Measurements from ENCODE around the gene RALGAPA2. TPM values are rescaled to one million over a fixed set of nuclear protein-coding genes. Genes with fewer than 3 reads are reported as not detected.

Gene RALGAPA2
- total and polyA plus RNA-seq, 2 of the 13 experiments (the other 11 are each of a cell fraction or from before 2014, with no cell fraction given), result 13.8 to 17.7 TPM

- TF ChIP-seq ZNF484 (CRISPR knock-in tag; IDR thresholded peaks at IDR 0.05; ENCODE audit: borderline replicate concordance, low read depth), result no peak
- no peak for TF ChIP-seq NR2F2 (IDR thresholded peaks at IDR 0.05; ENCODE audit: borderline replicate concordance, low read depth)
- no peak for TF ChIP-seq IKZF1 (IDR thresholded peaks at IDR 0.05)
These were observed 84.1 kb downstream of the RALGAPA2 start (continued) for GRCh38 chr20:20628314-20628713.

DNA sequence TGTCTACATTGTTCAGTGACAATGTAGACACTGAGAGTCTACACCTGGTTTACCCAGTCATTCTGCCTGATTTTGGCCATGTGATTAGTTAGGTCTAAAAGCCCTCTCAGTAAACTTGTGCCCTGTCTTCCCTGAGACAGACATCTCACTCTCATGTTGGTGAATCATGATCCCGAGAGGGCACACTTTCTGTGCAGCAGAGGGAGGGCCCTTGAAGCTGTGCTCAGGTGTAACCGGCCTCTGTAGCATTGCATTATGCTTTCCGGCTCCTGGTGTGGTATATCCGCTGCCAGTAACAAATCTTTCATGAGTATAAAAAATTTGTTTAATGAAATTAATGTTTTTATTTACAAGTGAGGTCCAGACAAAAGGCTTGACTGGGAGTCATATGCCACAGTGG is 85.0 kb downstream of the RALGAPA2 start:
- ATAC-seq (no peak), DNase-seq (ENCODE audit: low spot score) (no peak), FAIRE-seq (no peak)
- Histone ChIP-seq H3K4me3 (replicated peaks in 1 of 3; ENCODE audit: insufficient read depth in 1 of 3, low read depth in 2 of 3, low read length in 3 of 3) (no peak overlapping the region), H3K79me2 (ENCODE audit: insufficient read depth, low read length) (no peaks in the 10 kb centered on the region), H4K20me1 (ENCODE audit: insufficient read depth, low read length) (no peaks in the 10 kb centered on the region), H3K9me3 (ENCODE audit: low read length) (no peaks in the 10 kb centered on the region), H3K4me1 (ENCODE audit: insufficient read depth, low read length) (peaks cover 1% of the 10 kb centered on the region; the same call in 1 of the 2 replicates), H3K4me2 (ENCODE audit: low read depth, low read length) (no peak overlapping the region), H3K27ac (ENCODE audit: extremely low read length, insufficient read depth, low read length) (no peak overlapping the region), H3K36me3 (replicated peaks in 1 of 2; ENCODE audit: control insufficient read depth in 1 of 2, insufficient read depth in 2 of 2, low read length in 2 of 2) (peaks cover 12 to 16% of the 10 kb centered on the region in 2 experiments), H3K9ac (ENCODE audit: insufficient read depth, low read depth, low read length) (no peak overlapping the region), H2AFZ (ENCODE audit: low read length) (no peak overlapping the region), H3K27me3 (ENCODE audit: control insufficient read depth in 1 of 2, insufficient read depth in 2 of 2, low read length in 2 of 2) (no peaks in the 10 kb centered on the region)
- WGBS (ENCODE audit: low lambda C conversion rate), result 100% methylated on average over 4 of the region's 4 CpGs
- ChIA-PET POLR2A (no interaction called here), CTCF (ENCODE audit: low intra/inter-chr PET ratio, low total read pairs) (no interaction called here)
- in situ Hi-C loops (cut with HindIII; ENCODE audit: extremely low pct_ligation_motif_present, low pct_unique_long_range_greater_than_20kb) (no loop called here), intact Hi-C loops (cut with micrococcal nuclease; ENCODE audit: unreplicated experiment) (no loop called here)
- TF ChIP-seq ZNF121 (CRISPR knock-in tag; IDR thresholded peaks at IDR 0.05) (no peak), XBP1 (CRISPR knock-in tag; IDR thresholded peaks at IDR 0.05) (no peak)
- no TSS peak for BruUV-seq (replicated peaks)

DNA sequence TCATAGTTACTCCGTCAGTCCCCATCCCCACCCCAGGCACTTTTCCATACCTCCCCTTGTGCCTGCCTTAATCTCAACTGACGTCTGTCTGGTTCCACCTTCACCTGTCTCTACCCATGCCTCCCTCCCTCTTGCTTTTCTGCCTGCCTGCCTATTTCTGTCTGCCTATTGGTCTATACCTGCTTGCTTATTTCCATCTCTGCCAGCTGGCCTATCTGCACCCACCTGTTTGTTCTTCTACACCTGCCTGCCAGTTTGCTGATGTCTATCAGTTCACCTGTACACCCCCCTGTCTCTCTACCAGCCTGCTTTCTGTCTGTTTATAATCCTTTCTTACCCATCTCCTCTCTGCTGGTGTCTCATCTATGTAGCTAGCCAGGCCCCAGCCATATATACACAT is 87.5 kb downstream of the RALGAPA2 start:
- DNase-seq (ENCODE audit: low spot score) (no peak), FAIRE-seq (no peak), ATAC-seq (no peak)
- H3K79me2 ChIP-seq (ENCODE audit: insufficient read depth, low read length), result no peaks in the 10 kb centered on the region
- BruUV-seq (replicated peaks), result no TSS peak
- no peak overlapping the region for H3K27ac ChIP-seq (ENCODE audit: extremely low read length, insufficient read depth, low read length)
- no peaks in the 10 kb centered on the region for H3K27me3 ChIP-seq (ENCODE audit: control insufficient read depth in 1 of 2, insufficient read depth in 2 of 2, low read length in 2 of 2)
- no peaks in the 10 kb centered on the region for H3K4me1 ChIP-seq (ENCODE audit: insufficient read depth, low read length)
- H3K9me3 ChIP-seq (ENCODE audit: low read length), result no peaks in the 10 kb centered on the region
- 93% methylated on average over 2 of the region's 2 CpGs for WGBS (ENCODE audit: low lambda C conversion rate)
- H3K9ac ChIP-seq (ENCODE audit: insufficient read depth, low read depth, low read length), result no peak overlapping the region
- no peak overlapping the region for H3K4me3 ChIP-seq (replicated peaks in 1 of 3; ENCODE audit: insufficient read depth in 1 of 3, low read depth in 2 of 3, low read length in 3 of 3)
- intact Hi-C loops (cut with micrococcal nuclease; ENCODE audit: unreplicated experiment) (no loop called here), in situ Hi-C loops (cut with HindIII; ENCODE audit: extremely low pct_ligation_motif_present, low pct_unique_long_range_greater_than_20kb) (no loop called here)
- ChIA-PET POLR2A (no interaction called here), CTCF (ENCODE audit: low intra/inter-chr PET ratio, low total read pairs) (no interaction called here)
- no peaks in the 10 kb centered on the region for H4K20me1 ChIP-seq (ENCODE audit: insufficient read depth, low read length)
- H3K36me3 ChIP-seq (replicated peaks in 1 of 2; ENCODE audit: control insufficient read depth in 1 of 2, insufficient read depth in 2 of 2, low read length in 2 of 2), result peaks cover 12 to 16% of the 10 kb centered on the region in 2 experiments
- H2AFZ ChIP-seq (ENCODE audit: low read length), result no peak overlapping the region
- H3K4me2 ChIP-seq (ENCODE audit: low read depth, low read length), result no peak overlapping the region
- TF ChIP-seq, protein P1, sequence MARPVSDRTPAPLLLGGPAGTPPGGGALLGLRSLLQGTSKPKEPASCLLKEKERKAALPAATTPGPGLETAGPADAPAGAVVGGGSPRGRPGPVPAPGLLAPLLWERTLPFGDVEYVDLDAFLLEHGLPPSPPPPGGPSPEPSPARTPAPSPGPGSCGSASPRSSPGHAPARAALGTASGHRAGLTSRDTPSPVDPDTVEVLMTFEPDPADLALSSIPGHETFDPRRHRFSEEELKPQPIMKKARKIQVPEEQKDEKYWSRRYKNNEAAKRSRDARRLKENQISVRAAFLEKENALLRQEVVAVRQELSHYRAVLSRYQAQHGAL (CRISPR knock-in tag; IDR thresholded peaks at IDR 0.05; ENCODE audit: not compliant biosample characterization), result no peak
- no peak for TF ChIP-seq ARNT (IDR thresholded peaks at IDR 0.05)
- TF ChIP-seq PLSCR1 (CRISPR knock-in tag; IDR thresholded peaks at IDR 0.05; ENCODE audit: borderline replicate concordance), result no peak
- TF ChIP-seq ZKSCAN8 (CRISPR knock-in tag; IDR thresholded peaks at IDR 0.05; ENCODE audit: borderline replicate concordance), result no peak
- TF ChIP-seq DMAP1 (CRISPR knock-in tag; IDR thresholded peaks at IDR 0.05), result no peak
- no peak for TF ChIP-seq RELA (CRISPR knock-in tag; IDR thresholded peaks at IDR 0.05)
- no peak for TF ChIP-seq KMT2B (CRISPR knock-in tag; IDR thresholded peaks at IDR 0.05)
- no peak for TF ChIP-seq ZNF737 (CRISPR knock-in tag; IDR thresholded peaks at IDR 0.05; ENCODE audit: borderline replicate concordance)
- TF ChIP-seq HOXA3 (CRISPR knock-in tag; IDR thresholded peaks at IDR 0.05), result no peak
- TF ChIP-seq ZHX1 (CRISPR knock-in tag; IDR thresholded peaks at IDR 0.05; ENCODE audit: low read depth), result no peak

Data from HepG2 (cell line).